HepG2 (cell line): Measurements from ENCODE around the gene RPS14. TPM values are rescaled to one million over a fixed set of nuclear protein-coding genes. Genes with fewer than 3 reads are reported as not detected.

Source experiments
- ETS1 ChIP-seq: sonication (generic); formaldehyde crosslinking; IDR thresholded peaks from 2 replicates; pipeline ENCODE4 v1.4.0; 2020; ENCODE audit warnings: missing genetic modification reagents
- FOXA3 ChIP-seq: IDR thresholded peaks from 2 replicates; pipeline ENCODE4 v1.6.1; 2016; ENCODE audit warnings: missing genetic modification reagents, missing compliant biosample characterization
- GMEB2 ChIP-seq: IDR thresholded peaks from 2 replicates; pipeline ENCODE4 v1.6.1; 2016; ENCODE audit warnings: missing biosample characterization, missing genetic modification reagents, low read depth
- IRF1 ChIP-seq: sonication (generic); formaldehyde crosslinking; IDR thresholded peaks from 2 replicates; pipeline ENCODE4 v1.4.0; 2020; ENCODE audit warnings: low read depth, mild to moderate bottlenecking, missing genetic modification reagents
- IRF2 ChIP-seq: IDR thresholded peaks from 2 replicates; pipeline ENCODE4 v1.6.1; 2018; ENCODE audit warnings: missing genetic modification reagents, missing compliant biosample characterization
- RFX3 ChIP-seq: IDR thresholded peaks from 2 replicates; pipeline ENCODE4 v1.6.1; 2016; ENCODE audit warnings: missing biosample characterization, missing genetic modification reagents
- SIN3B ChIP-seq: fragments of 150-350 bp; IDR thresholded peaks from 2 replicates; pipeline ENCODE4 v1.6.1; 2014; ENCODE audit warnings: low read length
- SIX4 ChIP-seq: sonication (generic); formaldehyde crosslinking; IDR thresholded peaks from 2 replicates; pipeline ENCODE4 v1.4.0; 2020; ENCODE audit warnings: missing genetic modification reagents
- STAT6 ChIP-seq: sonication (generic); formaldehyde crosslinking; IDR thresholded peaks from 2 replicates; pipeline ENCODE4 v1.4.0; 2020; ENCODE audit warnings: missing genetic modification reagents, mild to moderate bottlenecking, borderline replicate concordance
- TCF12 ChIP-seq, 2 experiments: fragments of 450-650 bp in 1 of 2; sonication (generic) in 1 of 2; formaldehyde crosslinking in 1 of 2; IDR thresholded peaks; 2 replicates each; pipeline versions ENCODE4 v1.6.1 to v1.8.0; 2017 to 2022; ENCODE audit warnings: antibody characterized with exemption in 1 of 2, mild to moderate bottlenecking in 1 of 2, missing genetic modification reagents in 1 of 2, moderate library complexity in 1 of 2
- ZNF230 ChIP-seq: sonication (generic); formaldehyde crosslinking; IDR thresholded peaks from 2 replicates; pipeline ENCODE4 v1.4.0; 2020; ENCODE audit warnings: mild to moderate bottlenecking, missing genetic modification reagents
- ZNF263 ChIP-seq: sonication (generic); formaldehyde crosslinking; IDR thresholded peaks from 2 replicates; pipeline ENCODE4 v1.4.0; 2020; ENCODE audit warnings: missing genetic modification reagents
- ZNF33B ChIP-seq: sonication (generic); formaldehyde crosslinking; IDR thresholded peaks from 2 replicates; pipeline ENCODE4 v1.5.1; 2020; ENCODE audit warnings: mild to moderate bottlenecking, missing genetic modification reagents
- ZNF343 ChIP-seq: sonication (generic); formaldehyde crosslinking; IDR thresholded peaks from 2 replicates; pipeline ENCODE4 v1.4.0; 2020; ENCODE audit warnings: mild to moderate bottlenecking, missing genetic modification reagents
- ZNF704 ChIP-seq: sonication (generic); formaldehyde crosslinking; IDR thresholded peaks from 2 replicates; pipeline ENCODE4 v1.8.1; 2023; ENCODE audit warnings: mild to moderate bottlenecking, inconsistent platforms, moderate library complexity, missing genetic modification reagents, borderline replicate concordance
- ZNF720 ChIP-seq: sonication (generic); formaldehyde crosslinking; IDR thresholded peaks from 2 replicates; pipeline ENCODE4 v1.4.0; 2020; ENCODE audit warnings: missing genetic modification reagents
- ZNF891 ChIP-seq: sonication (generic); formaldehyde crosslinking; IDR thresholded peaks from 2 replicates; pipeline ENCODE4 v1.5.0; 2020; ENCODE audit warnings: mild to moderate bottlenecking, missing genetic modification reagents
- ZSCAN31 ChIP-seq: sonication (generic); formaldehyde crosslinking; IDR thresholded peaks from 2 replicates; pipeline ENCODE4 v1.5.0; 2020; ENCODE audit warnings: low read depth, mild to moderate bottlenecking, missing genetic modification reagents
- polyA plus RNA-seq, 8 experiments: library from polyadenylated mRNA; depleted of rRNA in 3 of 8; stranded (reverse) in 7 of 8; unstranded in 1 of 8; fragments of >200 nt; fragmentation: Illumina TruSeq in 4 of 8; extraction: Trizol in 4 of 8; gene quantifications; 2 replicates each; pipeline versions ENCODE4 v1.2.1 to v1.2.3, GENCODE V29; 2011 to 2016; ENCODE audit warnings: low read depth in 4 of 8, missing spikeins in 1 of 8, mixed read lengths in 1 of 8; ENCODE audit not compliant: insufficient read depth in 1 of 8
- total RNA-seq, 5 experiments: library from RNA; depleted of rRNA; stranded (reverse); fragments of >200 nt; fragmentation: Illumina TruSeq; extraction: Trizol; gene quantifications; 2 replicates each; pipeline ENCODE4 v1.2.3, GENCODE V29; 2016; ENCODE audit warnings: low read depth in 1 of 5

Gene RPS14
- total and polyA plus RNA-seq, 2 of the 13 experiments (the other 11 are each of a cell fraction or from before 2014, with no cell fraction given), result 2,116 to 3,295 TPM

GRCh38 chr5:150485693-150486401 lies 36.3 kb upstream of the RPS14 start (continued):
- TF ChIP-seq IRF1 (CRISPR knock-in tag) (no peak), ZSCAN31 (CRISPR knock-in tag) (peak; percentile 79), ZNF343 (CRISPR knock-in tag) (no peak), ZNF263 (CRISPR knock-in tag) (no peak), SIN3B (no peak), SIX4 (no peak), ZNF704 (no peak), IRF2 (0 out of 2 replicates have a peak, but pooled peaks have one; percentile 14), ZNF33B (CRISPR knock-in tag) (peak; percentile 27; the same call in 1 of the 2 replicates), STAT6 (CRISPR knock-in tag) (no peak), ETS1 (no peak), TCF12 (IDR thresholded peaks at IDR 0.05) (no peak), TCF12 (CRISPR knock-in tag; IDR thresholded peaks at IDR 0.05) (0 out of 2 replicates have a peak, but pooled peaks have one; percentile 35), RFX3 (CRISPR knock-in tag) (no peak), ZNF891 (CRISPR knock-in tag) (no peak; the same call in 1 of the 2 replicates), GMEB2 (CRISPR knock-in tag) (no peak), ZNF720 (CRISPR knock-in tag) (no peak), ZNF230 (CRISPR knock-in tag) (no peak), FOXA3 (CRISPR knock-in tag) (no peak)
